ENCODE results near the gene SORCS1.

GRCh38 chr10:106799776-106800175, 364.7 kb downstream of the SORCS1 start:
- no peak for TF ChIP-seq POLR2AphosphoS5 (IDR thresholded peaks at IDR 0.05)
- TF ChIP-seq, protein P1, sequence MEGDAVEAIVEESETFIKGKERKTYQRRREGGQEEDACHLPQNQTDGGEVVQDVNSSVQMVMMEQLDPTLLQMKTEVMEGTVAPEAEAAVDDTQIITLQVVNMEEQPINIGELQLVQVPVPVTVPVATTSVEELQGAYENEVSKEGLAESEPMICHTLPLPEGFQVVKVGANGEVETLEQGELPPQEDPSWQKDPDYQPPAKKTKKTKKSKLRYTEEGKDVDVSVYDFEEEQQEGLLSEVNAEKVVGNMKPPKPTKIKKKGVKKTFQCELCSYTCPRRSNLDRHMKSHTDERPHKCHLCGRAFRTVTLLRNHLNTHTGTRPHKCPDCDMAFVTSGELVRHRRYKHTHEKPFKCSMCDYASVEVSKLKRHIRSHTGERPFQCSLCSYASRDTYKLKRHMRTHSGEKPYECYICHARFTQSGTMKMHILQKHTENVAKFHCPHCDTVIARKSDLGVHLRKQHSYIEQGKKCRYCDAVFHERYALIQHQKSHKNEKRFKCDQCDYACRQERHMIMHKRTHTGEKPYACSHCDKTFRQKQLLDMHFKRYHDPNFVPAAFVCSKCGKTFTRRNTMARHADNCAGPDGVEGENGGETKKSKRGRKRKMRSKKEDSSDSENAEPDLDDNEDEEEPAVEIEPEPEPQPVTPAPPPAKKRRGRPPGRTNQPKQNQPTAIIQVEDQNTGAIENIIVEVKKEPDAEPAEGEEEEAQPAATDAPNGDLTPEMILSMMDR (IDR thresholded peaks at IDR 0.05), result no peak
